Measurements from ENCODE around the gene ATXN7.

GRCh38 chr3:63876260-63876659, 12.6 kb downstream of the ATXN7 start:
- TF ChIP-seq, protein P1, sequence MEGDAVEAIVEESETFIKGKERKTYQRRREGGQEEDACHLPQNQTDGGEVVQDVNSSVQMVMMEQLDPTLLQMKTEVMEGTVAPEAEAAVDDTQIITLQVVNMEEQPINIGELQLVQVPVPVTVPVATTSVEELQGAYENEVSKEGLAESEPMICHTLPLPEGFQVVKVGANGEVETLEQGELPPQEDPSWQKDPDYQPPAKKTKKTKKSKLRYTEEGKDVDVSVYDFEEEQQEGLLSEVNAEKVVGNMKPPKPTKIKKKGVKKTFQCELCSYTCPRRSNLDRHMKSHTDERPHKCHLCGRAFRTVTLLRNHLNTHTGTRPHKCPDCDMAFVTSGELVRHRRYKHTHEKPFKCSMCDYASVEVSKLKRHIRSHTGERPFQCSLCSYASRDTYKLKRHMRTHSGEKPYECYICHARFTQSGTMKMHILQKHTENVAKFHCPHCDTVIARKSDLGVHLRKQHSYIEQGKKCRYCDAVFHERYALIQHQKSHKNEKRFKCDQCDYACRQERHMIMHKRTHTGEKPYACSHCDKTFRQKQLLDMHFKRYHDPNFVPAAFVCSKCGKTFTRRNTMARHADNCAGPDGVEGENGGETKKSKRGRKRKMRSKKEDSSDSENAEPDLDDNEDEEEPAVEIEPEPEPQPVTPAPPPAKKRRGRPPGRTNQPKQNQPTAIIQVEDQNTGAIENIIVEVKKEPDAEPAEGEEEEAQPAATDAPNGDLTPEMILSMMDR (IDR thresholded peaks at IDR 0.05 in 2 of 3, conservative IDR thresholded peaks at IDR 0.05 in 1 of 3; ENCODE audit: borderline replicate concordance in 1 of 3, insufficient read depth in 1 of 3, low read depth in 2 of 3, low read length in 2 of 3) = no peak
- no peak for TF ChIP-seq POLR2A (IDR thresholded peaks at IDR 0.05; ENCODE audit: borderline replicate concordance, extremely low read depth, insufficient read depth, insufficient read length)
- TF ChIP-seq REST (IDR thresholded peaks at IDR 0.05; ENCODE audit: low read depth) = no peak
- TF ChIP-seq RAD21 (IDR thresholded peaks at IDR 0.05; ENCODE audit: low read depth) = no peak
- TF ChIP-seq POLR2AphosphoS5 (IDR thresholded peaks at IDR 0.05; ENCODE audit: low read depth, low read length) = no peak
- no peak for TF ChIP-seq EZH2 (IDR thresholded peaks at IDR 0.05)
- TF ChIP-seq EZH2phosphoT487 (IDR thresholded peaks at IDR 0.05; ENCODE audit: borderline replicate concordance) = no peak
- no peak for TF ChIP-seq ZNF274 (IDR thresholded peaks at IDR 0.05; ENCODE audit: low read depth, low read length)
- no peak for TF ChIP-seq EGR1 (IDR thresholded peaks at IDR 0.05; ENCODE audit: low read depth)
- TF ChIP-seq JUND (IDR thresholded peaks at IDR 0.05) = no peak
- TF ChIP-seq TCF7L2 (IDR thresholded peaks at IDR 0.05; ENCODE audit: borderline replicate concordance, extremely low read depth, insufficient read depth, insufficient read length) = no peak
- no peak for TF ChIP-seq YY1 (IDR thresholded peaks at IDR 0.05; ENCODE audit: extremely low read depth, insufficient replicate concordance, low read depth, low read length)
- no peak for TF ChIP-seq FOSL1 (IDR thresholded peaks at IDR 0.05; ENCODE audit: low read depth)

Data from HCT116 (cell line).